ENCODE results near the gene ANKRD62.

The ANKRD62 gene

GRCh38 chr18:12085136-12085535, 8.5 kb upstream of the ANKRD62 start:
- no peak for DNase-seq (ENCODE audit: low read depth, low spot score)
- Histone ChIP-seq H3K9me3 (ENCODE audit: control insufficient read depth, insufficient read depth, low read length) (no peaks in the 10 kb centered on the region), H3K36me3 (ENCODE audit: control insufficient read depth, insufficient read depth, low read length) (no peaks in the 10 kb centered on the region; the same call in 1 of the 2 replicates), H3K27me3 (ENCODE audit: control insufficient read depth, insufficient read depth, low read length) (no peaks in the 10 kb centered on the region), H3K4me1 (ENCODE audit: control insufficient read depth, insufficient read depth, low read length) (no peaks in the 10 kb centered on the region), H3K4me3 (ENCODE audit: low read length) (no peak overlapping the region), H3K27ac (ENCODE audit: low read length) (no peak overlapping the region)
- WGBS (ENCODE audit: insufficient coverage, insufficient read length), result no CpG with 5 or more reads among the region's 13 CpGs

GRCh38 chr18:12085786-12086185, 7.9 kb upstream of the ANKRD62 start:
- no peaks in the 10 kb centered on the region for H3K9me3 ChIP-seq (ENCODE audit: control insufficient read depth, insufficient read depth, low read length)
- no peaks in the 10 kb centered on the region for H3K4me1 ChIP-seq (ENCODE audit: control insufficient read depth, insufficient read depth, low read length)
- H3K27ac ChIP-seq (ENCODE audit: low read length), result no peak overlapping the region
- no peaks in the 10 kb centered on the region; the same call in 1 of the 2 replicates for H3K36me3 ChIP-seq (ENCODE audit: control insufficient read depth, insufficient read depth, low read length)
- WGBS (ENCODE audit: insufficient coverage, insufficient read length), result no CpG with 5 or more reads among the region's 4 CpGs
- H3K27me3 ChIP-seq (ENCODE audit: control insufficient read depth, insufficient read depth, low read length), result no peaks in the 10 kb centered on the region
- H3K4me3 ChIP-seq (ENCODE audit: low read length), result no peak overlapping the region
- DNase-seq (ENCODE audit: low read depth, low spot score), result no peak

- no peaks in the 10 kb centered on the region for H3K27me3 ChIP-seq (ENCODE audit: control insufficient read depth, insufficient read depth, low read length)
- no peak overlapping the region for H3K27ac ChIP-seq (ENCODE audit: low read length)
- no peak for DNase-seq (ENCODE audit: low read depth, low spot score)
- no peaks in the 10 kb centered on the region for H3K9me3 ChIP-seq (ENCODE audit: control insufficient read depth, insufficient read depth, low read length)
- WGBS (ENCODE audit: insufficient coverage, insufficient read length), result no CpG with 5 or more reads among the region's 5 CpGs
- no peak overlapping the region for H3K4me3 ChIP-seq (ENCODE audit: low read length)
- H3K4me1 ChIP-seq (ENCODE audit: control insufficient read depth, insufficient read depth, low read length), result no peaks in the 10 kb centered on the region
- H3K36me3 ChIP-seq (ENCODE audit: control insufficient read depth, insufficient read depth, low read length), result no peaks in the 10 kb centered on the region; the same call in 1 of the 2 replicates
These were observed 7.4 kb upstream of the ANKRD62 start for GRCh38 chr18:12086249-12086648.

- no peaks in the 10 kb centered on the region for H3K4me1 ChIP-seq (ENCODE audit: control insufficient read depth, insufficient read depth, low read length)
- H3K9me3 ChIP-seq (ENCODE audit: control insufficient read depth, insufficient read depth, low read length), result no peaks in the 10 kb centered on the region
- DNase-seq (ENCODE audit: low read depth, low spot score), result no peak
- H3K27ac ChIP-seq (ENCODE audit: low read length), result no peak overlapping the region
- WGBS (ENCODE audit: insufficient coverage, insufficient read length), result no CpG with 5 or more reads among the region's 18 CpGs
- no peaks in the 10 kb centered on the region for H3K27me3 ChIP-seq (ENCODE audit: control insufficient read depth, insufficient read depth, low read length)
- H3K36me3 ChIP-seq (ENCODE audit: control insufficient read depth, insufficient read depth, low read length), result no peaks in the 10 kb centered on the region; the same call in 1 of the 2 replicates
- no peak overlapping the region for H3K4me3 ChIP-seq (ENCODE audit: low read length)
These were observed 6.8 kb upstream of the ANKRD62 start for GRCh38 chr18:12086677-12087470.

- Histone ChIP-seq H3K36me3 (ENCODE audit: control insufficient read depth, insufficient read depth, low read length) (no peaks in the 10 kb centered on the region; the same call in 1 of the 2 replicates), H3K27me3 (ENCODE audit: control insufficient read depth, insufficient read depth, low read length) (no peaks in the 10 kb centered on the region), H3K9me3 (ENCODE audit: control insufficient read depth, insufficient read depth, low read length) (no peaks in the 10 kb centered on the region), H3K4me1 (ENCODE audit: control insufficient read depth, insufficient read depth, low read length) (no peaks in the 10 kb centered on the region), H3K27ac (ENCODE audit: low read length) (no peak overlapping the region), H3K4me3 (ENCODE audit: low read length) (no peak overlapping the region)
- no peak for DNase-seq (ENCODE audit: low read depth, low spot score)
- WGBS (ENCODE audit: insufficient coverage, insufficient read length), result no CpG with 5 or more reads among the region's 3 CpGs
These were observed 6.1 kb upstream of the ANKRD62 start for GRCh38 chr18:12087471-12088025.

- no peak overlapping the region for H3K27ac ChIP-seq (ENCODE audit: low read length)
- WGBS (ENCODE audit: insufficient coverage, insufficient read length), result no CpG with 5 or more reads among the region's 4 CpGs
These were observed 5.5 kb upstream of the ANKRD62 start for GRCh38 chr18:12088096-12088495.

GRCh38 chr18:12088731-12089375, 4.8 kb upstream of the ANKRD62 start:
- no CpG with 5 or more reads among the region's 5 CpGs for WGBS (ENCODE audit: insufficient coverage, insufficient read length)
- H3K4me3 ChIP-seq (ENCODE audit: low read length), result no peak overlapping the region
- H3K4me1 ChIP-seq (ENCODE audit: control insufficient read depth, insufficient read depth, low read length), result no peaks in the 10 kb centered on the region
- no peak overlapping the region for H3K27ac ChIP-seq (ENCODE audit: low read length)
- H3K27me3 ChIP-seq (ENCODE audit: control insufficient read depth, insufficient read depth, low read length), result no peaks in the 10 kb centered on the region
- DNase-seq (ENCODE audit: low read depth, low spot score), result no peak
- no peaks in the 10 kb centered on the region for H3K9me3 ChIP-seq (ENCODE audit: control insufficient read depth, insufficient read depth, low read length)
- H3K36me3 ChIP-seq (ENCODE audit: control insufficient read depth, insufficient read depth, low read length), result no peaks in the 10 kb centered on the region; the same call in 1 of the 2 replicates

More at GRCh38 chr18:12088096-12088495, 5.5 kb upstream of the ANKRD62 start:
- no peaks in the 10 kb centered on the region; the same call in 1 of the 2 replicates for H3K36me3 ChIP-seq (ENCODE audit: control insufficient read depth, insufficient read depth, low read length)
- H3K9me3 ChIP-seq (ENCODE audit: control insufficient read depth, insufficient read depth, low read length), result no peaks in the 10 kb centered on the region
- H3K4me3 ChIP-seq (ENCODE audit: low read length), result no peak overlapping the region
- H3K4me1 ChIP-seq (ENCODE audit: control insufficient read depth, insufficient read depth, low read length), result no peaks in the 10 kb centered on the region
- H3K27me3 ChIP-seq (ENCODE audit: control insufficient read depth, insufficient read depth, low read length), result no peaks in the 10 kb centered on the region
- DNase-seq (ENCODE audit: low read depth, low spot score), result no peak

- no peak overlapping the region for H3K27ac ChIP-seq (ENCODE audit: low read length)
- no peaks in the 10 kb centered on the region for H3K9me3 ChIP-seq (ENCODE audit: control insufficient read depth, insufficient read depth, low read length)
- no peaks in the 10 kb centered on the region for H3K4me1 ChIP-seq (ENCODE audit: control insufficient read depth, insufficient read depth, low read length)
- no peaks in the 10 kb centered on the region; the same call in 1 of the 2 replicates for H3K36me3 ChIP-seq (ENCODE audit: control insufficient read depth, insufficient read depth, low read length)
- no peak for DNase-seq (ENCODE audit: low read depth, low spot score)
- no peak overlapping the region for H3K4me3 ChIP-seq (ENCODE audit: low read length)
- no peaks in the 10 kb centered on the region for H3K27me3 ChIP-seq (ENCODE audit: control insufficient read depth, insufficient read depth, low read length)
- WGBS (ENCODE audit: insufficient coverage, insufficient read length), result no CpG with 5 or more reads among the region's 9 CpGs
These were observed 2.0 kb upstream of the ANKRD62 start for GRCh38 chr18:12091538-12092141.

GRCh38 chr18:12092398-12093229, 1.0 kb upstream of the ANKRD62 start:
- no peaks in the 10 kb centered on the region for H3K27me3 ChIP-seq (ENCODE audit: control insufficient read depth, insufficient read depth, low read length)
- no CpG with 5 or more reads among the region's 17 CpGs for WGBS (ENCODE audit: insufficient coverage, insufficient read length)
- DNase-seq (ENCODE audit: low read depth, low spot score), result peak; percentile 13
- H3K27ac ChIP-seq (ENCODE audit: low read length), result no peak overlapping the region
- H3K4me1 ChIP-seq (ENCODE audit: control insufficient read depth, insufficient read depth, low read length), result no peaks in the 10 kb centered on the region
- no peaks in the 10 kb centered on the region for H3K9me3 ChIP-seq (ENCODE audit: control insufficient read depth, insufficient read depth, low read length)
- H3K4me3 ChIP-seq (ENCODE audit: low read length), result no peak overlapping the region
- no peaks in the 10 kb centered on the region for H3K36me3 ChIP-seq (ENCODE audit: control insufficient read depth, insufficient read depth, low read length)

GRCh38 chr18:12098374-12098773, 4.7 kb downstream of the ANKRD62 start:
- Histone ChIP-seq H3K27ac (ENCODE audit: low read length) (no peak overlapping the region), H3K4me3 (ENCODE audit: low read length) (no peak overlapping the region), H3K9me3 (ENCODE audit: control insufficient read depth, insufficient read depth, low read length) (no peaks in the 10 kb centered on the region), H3K36me3 (ENCODE audit: control insufficient read depth, insufficient read depth, low read length) (no peaks in the 10 kb centered on the region), H3K27me3 (ENCODE audit: control insufficient read depth, insufficient read depth, low read length) (no peaks in the 10 kb centered on the region), H3K4me1 (ENCODE audit: control insufficient read depth, insufficient read depth, low read length) (no peaks in the 10 kb centered on the region)
- DNase-seq (ENCODE audit: low read depth, low spot score), result no peak
- WGBS (ENCODE audit: insufficient coverage, insufficient read length), result no CpG with 5 or more reads among the region's 5 CpGs

Measured in iPS DF 6.9 (cell line).